Stimulated activated CD8-positive, alpha-beta memory T cell treated with anti-CD3 and anti-CD28 coated beads, Interleukin-15, amount 100 ng/mL, for 48 hours (primary cell): ENCODE measurements around the gene LRRC59.
A peak's percentile ranks its signal among the peaks of the same experiment; 100 is the strongest.
"Not testable (repeated sequence)": the region's sequence is repeated elsewhere in the genome, so short reads cannot be mapped to it uniquely, and the experiment has no call there.

Source experiments
- DNase-seq, 2 donors: peaks; one replicate each; pipeline ENCODE4 v3.0.0-alpha.2; 2020; ENCODE audit warnings: low read depth in 2 of 2

Gene LRRC59

DNA sequence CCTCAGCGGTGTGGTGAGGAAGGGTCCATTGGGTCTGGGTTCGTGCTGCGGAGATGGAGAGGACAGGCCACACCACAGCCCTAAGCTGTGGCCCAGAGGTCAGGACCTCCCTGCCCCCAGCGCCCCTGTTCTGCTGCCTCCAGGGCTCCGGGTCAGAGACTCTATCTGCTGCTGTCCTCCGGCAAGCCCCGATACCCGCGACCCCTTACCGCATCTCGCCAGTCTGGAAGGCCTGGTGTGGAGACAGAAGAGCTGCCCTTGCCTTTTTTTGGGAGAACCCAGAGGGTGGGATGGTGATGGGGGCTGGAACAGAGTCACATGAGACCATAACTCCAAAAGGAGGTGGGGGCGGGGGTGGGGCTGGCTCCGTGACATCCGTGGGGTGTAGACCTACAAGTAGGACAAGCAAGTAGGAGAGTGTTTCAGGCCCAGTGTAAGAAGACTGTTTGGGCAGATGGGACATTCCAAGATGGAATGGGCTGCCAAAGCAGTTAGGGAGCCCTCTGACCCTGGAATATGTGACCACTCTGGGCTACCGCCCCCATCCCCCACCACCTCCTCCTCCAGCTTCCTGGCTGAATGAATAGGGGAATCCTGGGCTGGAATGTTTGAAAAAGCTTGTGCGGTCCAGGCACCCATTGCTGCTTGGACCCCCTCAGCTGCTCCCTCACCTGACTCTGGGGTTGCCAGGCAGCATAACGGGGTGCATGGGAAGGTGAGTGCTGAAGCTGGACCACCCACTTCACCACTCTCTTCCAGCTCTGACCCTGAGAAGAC is 50.0 kb downstream of the LRRC59 start:
- no peak for DNase-seq

DNA sequence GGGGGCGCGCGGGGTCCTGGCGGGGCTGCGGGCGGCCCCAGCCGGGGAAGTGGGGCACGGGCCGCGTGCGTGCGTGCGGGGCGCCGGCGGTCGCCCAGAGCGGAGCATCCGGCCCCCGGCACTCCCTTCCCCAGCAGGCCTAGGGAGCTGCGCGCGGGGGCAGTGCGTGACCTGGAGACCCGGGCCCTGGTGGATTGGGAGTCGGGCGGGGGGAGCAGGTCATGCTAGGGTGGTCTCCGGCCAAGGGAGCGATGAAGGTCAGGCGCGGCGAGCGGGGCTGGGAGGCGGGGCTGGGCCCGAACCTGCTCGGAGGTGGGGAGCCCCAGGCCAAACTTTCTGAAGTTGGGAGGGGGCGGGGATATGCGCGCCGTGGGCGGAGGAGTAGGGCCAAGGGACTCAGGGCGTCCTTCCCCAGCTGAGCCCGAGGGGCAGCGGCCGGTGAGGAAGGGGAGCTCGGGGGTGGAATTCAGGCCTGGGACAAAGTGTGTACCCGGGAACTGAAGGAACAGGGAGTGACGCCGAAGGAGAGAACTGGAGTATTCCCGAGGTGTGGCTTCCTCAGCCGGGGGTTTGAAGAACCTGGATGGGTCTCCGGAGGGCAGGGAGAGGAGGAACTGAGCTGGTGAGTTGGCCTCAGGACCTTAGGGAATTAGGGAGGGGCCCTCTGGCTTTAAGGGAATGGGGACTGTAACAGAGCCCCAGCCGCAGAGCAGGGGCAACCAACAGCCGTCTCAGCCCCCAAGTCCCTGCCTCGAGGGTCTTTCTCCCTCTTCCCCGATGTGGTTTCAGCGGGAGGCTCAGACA is 50.8 kb downstream of the LRRC59 start:
- peak; percentile 26 to 37 for DNase-seq

DNA sequence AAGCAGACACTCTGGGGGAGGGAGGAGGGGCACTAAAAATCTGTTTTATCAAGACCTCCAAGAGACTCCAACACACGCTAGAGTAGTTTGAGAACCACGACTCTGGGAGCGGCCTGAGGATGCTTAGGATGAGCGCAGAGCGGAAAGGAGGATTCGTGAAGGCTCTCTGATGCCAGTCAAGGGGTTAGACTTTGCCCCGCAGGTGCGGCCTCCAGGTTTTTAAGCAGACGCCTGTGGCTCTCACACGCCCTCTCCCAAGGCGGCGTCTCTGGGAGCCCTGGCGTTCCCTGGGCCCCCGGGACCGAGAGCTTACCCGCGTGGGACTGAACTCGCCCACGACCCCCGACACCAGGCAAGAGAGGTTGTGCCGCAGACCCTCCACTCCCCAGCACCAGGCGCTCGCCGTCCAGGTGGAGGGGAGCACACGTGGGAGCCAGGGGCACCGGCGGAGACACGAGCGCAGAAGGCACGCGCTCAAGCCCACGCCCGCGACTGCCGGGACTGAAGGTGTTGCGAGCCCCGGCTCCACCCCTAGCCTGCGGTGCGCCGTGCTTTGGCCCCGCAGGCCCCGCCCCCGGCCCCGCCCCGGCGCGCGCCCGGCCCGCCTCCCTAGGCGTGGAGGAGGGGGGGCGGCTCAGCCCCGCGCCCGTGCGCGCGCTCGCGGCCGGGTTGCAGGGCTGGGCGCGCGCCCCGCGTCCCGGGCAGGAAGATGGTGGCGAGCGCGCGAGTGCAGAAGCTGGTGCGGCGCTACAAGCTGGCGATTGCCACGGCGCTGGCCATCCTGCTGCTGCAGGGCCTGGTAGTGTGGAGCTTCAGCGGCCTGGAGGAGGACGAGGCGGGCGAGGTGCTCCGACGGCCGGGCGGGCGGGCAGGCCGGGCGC is 51.7 kb downstream of the LRRC59 start, which contains the start of gene XYLT2:
Gene XYLT2 (plus strand): TSS at position 695 of the 881 bp plus-strand sequence. CDS start 15 bp downstream, at position 710.
- DNase-seq: peak; percentile 85 to 87

DNA sequence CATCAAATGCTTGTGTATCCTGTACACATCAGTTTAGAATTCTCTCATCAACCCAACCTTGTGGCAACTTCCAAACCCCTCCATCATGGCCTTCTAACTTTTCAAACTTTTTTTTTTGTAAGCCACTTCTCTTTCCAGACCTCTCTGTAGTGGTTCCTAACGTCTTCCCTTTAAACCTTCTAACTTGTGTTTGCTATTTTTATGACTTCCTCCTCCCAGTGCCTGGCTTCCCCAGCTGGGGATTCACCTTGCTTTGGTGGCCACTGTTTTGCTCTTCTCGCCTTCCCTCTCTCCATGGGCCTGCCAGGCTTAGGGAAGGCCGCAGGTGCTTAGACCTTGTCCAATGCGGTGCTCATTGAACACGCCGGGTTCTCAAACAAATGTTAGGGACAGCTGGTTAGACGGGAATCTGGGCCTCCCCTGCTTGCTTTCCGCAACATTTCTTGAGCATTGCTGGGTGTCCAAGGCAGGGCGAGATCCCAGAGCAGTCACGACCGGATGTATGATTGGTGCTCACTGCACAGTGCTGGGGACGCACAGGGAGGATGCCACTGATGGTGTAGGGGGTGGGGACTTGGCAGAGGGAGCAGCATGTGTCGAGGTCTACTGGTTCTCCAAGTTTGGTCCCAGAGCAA is 52.5 kb downstream of the LRRC59 start:
- DNase-seq: no peak

DNA sequence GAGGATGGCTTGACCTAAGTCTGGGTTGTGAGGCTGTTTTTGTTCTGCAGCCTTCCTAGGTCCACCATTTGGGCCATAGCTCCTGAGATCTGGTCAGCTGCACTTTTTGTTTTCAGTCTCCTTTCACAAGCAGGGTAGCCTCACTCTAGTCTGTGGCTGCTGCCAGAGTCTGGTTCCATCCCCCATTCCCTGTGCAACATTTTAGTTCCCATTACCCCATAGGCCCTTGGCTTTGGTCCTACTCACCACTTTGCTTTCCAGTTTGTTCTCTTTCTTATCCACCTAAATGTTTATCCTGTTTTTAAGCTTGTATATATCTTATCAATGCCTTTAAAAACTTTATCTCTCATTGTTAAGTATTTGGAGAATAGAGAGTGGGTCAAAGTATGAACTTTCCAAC is 57.9 kb downstream of the LRRC59 start:
- no peak for DNase-seq

DNA sequence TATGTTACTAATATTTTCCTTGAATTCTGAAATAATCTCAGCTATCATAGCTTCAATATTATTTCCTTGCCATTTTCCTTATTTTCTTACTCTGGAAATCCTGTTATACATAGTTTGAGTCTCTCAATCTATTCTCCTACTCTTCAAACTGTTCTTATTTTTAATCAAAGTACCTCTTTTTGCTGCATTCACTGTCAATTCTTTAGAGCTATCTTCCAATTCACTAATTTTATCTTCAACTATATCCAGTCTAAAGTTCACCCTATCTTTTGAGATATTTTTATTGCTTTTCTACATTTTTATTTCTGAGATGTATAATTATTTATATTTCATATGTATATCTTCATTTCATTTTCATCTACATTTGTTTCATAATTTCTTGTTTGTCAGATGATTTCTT is 58.7 kb downstream of the LRRC59 start:
- no peak for DNase-seq

DNA sequence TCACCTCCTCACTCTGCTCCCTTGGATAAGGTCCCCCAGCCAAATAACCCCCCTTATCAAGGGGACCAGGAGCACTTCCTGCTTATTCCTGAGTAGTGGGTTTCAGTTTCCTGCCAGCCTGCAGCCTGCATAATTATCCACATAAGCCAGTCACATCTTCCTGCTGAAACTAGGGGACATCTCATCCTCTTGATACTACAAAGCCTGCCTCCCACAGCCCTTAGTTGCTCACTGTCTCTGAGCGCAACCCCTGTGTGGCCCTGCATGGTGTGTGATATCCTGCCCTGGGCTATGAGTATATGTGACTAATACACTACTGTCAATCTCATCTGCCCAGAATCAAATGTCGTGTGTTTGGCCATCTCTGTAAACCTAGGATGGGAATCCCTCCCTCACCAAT is 59.4 kb downstream of the LRRC59 start:
- no peak for DNase-seq

DNA sequence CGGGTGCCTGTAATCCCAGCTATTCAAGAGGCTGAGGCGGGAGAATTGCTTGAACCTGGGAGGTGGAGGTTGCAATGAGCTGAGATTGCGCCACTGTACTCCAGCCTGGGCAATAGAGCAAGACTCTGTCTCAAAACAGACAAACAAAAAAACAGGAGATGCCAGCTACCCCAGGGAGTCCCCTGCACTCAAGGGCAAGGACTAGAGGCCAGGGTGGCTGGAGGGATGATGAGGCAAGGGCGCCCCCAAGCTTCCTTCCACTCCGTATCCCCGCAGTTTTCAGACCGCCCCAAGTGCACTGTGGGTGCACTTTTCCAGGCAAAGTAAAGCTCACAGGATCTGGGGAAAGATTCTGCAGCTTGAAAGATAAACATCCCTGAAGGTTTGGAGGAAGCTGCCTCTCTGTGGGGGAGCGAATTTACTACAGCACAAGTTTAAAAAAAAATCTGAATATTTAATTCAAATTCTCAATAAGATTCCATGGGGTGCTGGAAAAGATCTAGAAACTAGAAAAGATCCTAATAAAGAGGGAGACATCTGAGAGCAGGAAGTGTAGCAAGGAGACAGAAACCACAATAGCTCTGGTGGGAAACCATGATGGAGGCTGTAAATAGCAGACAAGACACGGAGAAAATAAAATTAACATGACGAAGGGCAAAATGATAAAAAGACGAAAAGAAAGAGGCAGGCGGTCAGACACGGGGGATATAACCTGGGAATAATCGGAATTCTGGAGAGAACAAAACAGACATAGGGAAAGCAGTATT is 63.8 kb downstream of the LRRC59 start:
- not testable (repeated sequence) for DNase-seq

DNA sequence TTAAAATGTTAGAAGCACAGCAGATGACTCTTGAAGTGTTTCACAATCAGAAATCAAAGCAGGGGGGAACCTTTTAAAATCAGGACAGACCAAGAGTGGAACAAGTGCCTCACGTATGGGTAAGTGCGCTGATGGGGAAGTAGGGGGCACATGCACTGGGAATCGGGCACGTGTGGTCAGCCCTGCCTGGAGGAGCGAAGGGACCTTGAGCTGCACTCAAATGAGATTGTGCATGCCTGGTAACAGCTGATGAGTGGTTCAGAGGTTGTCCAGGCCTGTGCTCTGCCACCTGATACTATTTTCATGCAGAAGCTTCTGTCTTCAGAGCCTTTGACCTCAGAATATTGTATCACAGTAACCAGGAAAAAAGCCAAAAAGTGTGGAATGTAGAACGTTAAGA is 65.1 kb downstream of the LRRC59 start:
- DNase-seq: no peak
